Measurements from ENCODE around the gene TRIM26. TPM values are rescaled to one million over a fixed set of nuclear protein-coding genes. Genes with fewer than 3 reads are reported as not detected.

Gene TRIM26
- total and polyA plus RNA-seq, 2 donors (not counting 3 experiments of a cell fraction or from before 2014, with no cell fraction given) = 30.4 to 34.5 TPM

DNA sequence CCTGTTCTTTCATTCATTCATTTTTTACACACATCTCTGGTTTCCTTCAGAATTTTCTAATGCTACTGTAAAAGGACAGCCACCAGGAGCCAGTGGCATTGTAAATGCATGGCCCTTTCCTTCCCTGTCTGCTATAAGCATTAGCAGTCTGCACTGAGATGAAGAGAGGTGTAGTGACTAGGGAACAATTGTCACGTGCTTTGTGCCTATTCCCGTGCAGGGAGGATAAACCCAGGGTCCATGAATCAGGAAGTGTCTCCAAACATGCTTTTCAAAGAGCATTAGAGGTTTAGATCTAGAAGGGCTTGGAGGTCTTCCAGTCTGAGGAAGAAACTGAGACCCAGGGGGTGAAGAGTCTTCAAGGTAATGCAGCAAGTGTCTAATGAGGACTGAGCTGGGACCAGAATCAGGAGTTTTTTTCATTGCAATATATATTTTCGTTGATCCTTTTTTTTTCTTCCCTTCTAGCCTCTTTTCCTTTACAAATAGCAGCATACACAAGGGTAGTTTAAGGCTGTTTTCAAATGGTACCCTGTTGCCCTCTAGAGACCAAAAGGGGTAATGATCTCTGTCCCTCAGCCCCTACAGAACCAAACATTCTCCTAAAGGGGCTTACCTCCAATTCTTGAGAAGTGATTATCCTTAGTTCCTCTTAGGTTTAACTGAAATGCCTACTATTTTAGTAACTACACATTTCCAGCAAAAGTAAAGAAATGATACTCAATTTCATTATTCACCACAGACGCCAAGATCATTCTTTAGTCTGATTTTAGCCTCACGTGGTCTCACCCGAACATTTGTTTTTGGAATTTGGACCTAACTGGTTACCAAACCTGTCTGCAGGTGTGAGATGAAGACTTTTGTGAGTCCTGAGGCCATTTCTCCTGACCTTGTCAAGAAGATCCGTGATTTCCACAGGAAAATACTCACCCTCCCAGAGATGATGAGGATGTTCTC lies 43.3 kb downstream of the TRIM26 start:
- H3K27me3 ChIP-seq (ENCODE audit: control insufficient read depth in 2 of 2, insufficient read depth in 2 of 2, low read length in 2 of 2) = peaks cover 51 to 74% of the 10 kb centered on the region in 2 experiments
- no peaks in the 10 kb centered on the region for H3K36me3 ChIP-seq (ENCODE audit: control insufficient read depth in 2 of 2, extremely low read depth in 1 of 2, insufficient read depth in 2 of 2, low read length in 2 of 2)
- DNase-seq (ENCODE audit: low read depth, low spot score) (peak; percentile 66), FAIRE-seq (peak; percentile 52)
- no peaks in the 10 kb centered on the region for H4K20me1 ChIP-seq (replicated peaks; ENCODE audit: control insufficient read depth, extremely low read depth, insufficient read depth, low read length)
- no peaks in the 10 kb centered on the region for H3K9me1 ChIP-seq (replicated peaks; ENCODE audit: control insufficient read depth, extremely low read depth, insufficient read depth, low read length)
- H2AFZ ChIP-seq (ENCODE audit: low read depth, low read length) = no peak overlapping the region
- no peaks in the 10 kb centered on the region for H3K79me2 ChIP-seq (ENCODE audit: control insufficient read depth, insufficient read depth, low read length)
- ChIA-PET POLR2A (no interaction called here), CTCF (interaction anchor here (1.2 kb wide), 1 partner anchor 39 kb away, joined by 3 read pairs; no protein-coding TSS in a partner anchor)
- H3K4me1 ChIP-seq (ENCODE audit: control insufficient read depth, extremely low read depth, insufficient read depth, low read length) = no peaks in the 10 kb centered on the region
- H3K27ac ChIP-seq (ENCODE audit: insufficient read depth, low read depth, low read length) = no peak overlapping the region
- no peaks in the 10 kb centered on the region for H3K9me3 ChIP-seq (replicated peaks; ENCODE audit: control insufficient read depth, insufficient read depth, low read length)
- H3K4me3 ChIP-seq (replicated peaks in 1 of 3; ENCODE audit: insufficient read depth in 1 of 3, low read depth in 1 of 3, low read length in 3 of 3) = no peak overlapping the region
- intact Hi-C loops (cut with micrococcal nuclease) (loop anchor here (1.0 to 10.0 kb wide), 3 partner anchors 67 to 322 kb away; no protein-coding TSS in a partner anchor), dilution Hi-C loops (cut with MboI; ENCODE audit: extremely low pct_ligation_motif_present, low sequenced_read_pairs) (no loop called here)
- H3K9ac ChIP-seq (replicated peaks; ENCODE audit: extremely low read depth, insufficient read depth, low read length) = no peak overlapping the region
- H3K4me2 ChIP-seq (ENCODE audit: insufficient read depth, low read length) = no peak overlapping the region
- TF ChIP-seq JUN (IDR thresholded peaks at IDR 0.05; ENCODE audit: borderline replicate concordance, insufficient read depth, insufficient read length, low read depth) (no peak), EZH2 (IDR thresholded peaks at IDR 0.05; ENCODE audit: borderline replicate concordance, low read depth, low read length, severe bottlenecking) (peak; percentile 48)
- TF ChIP-seq, protein P1, sequence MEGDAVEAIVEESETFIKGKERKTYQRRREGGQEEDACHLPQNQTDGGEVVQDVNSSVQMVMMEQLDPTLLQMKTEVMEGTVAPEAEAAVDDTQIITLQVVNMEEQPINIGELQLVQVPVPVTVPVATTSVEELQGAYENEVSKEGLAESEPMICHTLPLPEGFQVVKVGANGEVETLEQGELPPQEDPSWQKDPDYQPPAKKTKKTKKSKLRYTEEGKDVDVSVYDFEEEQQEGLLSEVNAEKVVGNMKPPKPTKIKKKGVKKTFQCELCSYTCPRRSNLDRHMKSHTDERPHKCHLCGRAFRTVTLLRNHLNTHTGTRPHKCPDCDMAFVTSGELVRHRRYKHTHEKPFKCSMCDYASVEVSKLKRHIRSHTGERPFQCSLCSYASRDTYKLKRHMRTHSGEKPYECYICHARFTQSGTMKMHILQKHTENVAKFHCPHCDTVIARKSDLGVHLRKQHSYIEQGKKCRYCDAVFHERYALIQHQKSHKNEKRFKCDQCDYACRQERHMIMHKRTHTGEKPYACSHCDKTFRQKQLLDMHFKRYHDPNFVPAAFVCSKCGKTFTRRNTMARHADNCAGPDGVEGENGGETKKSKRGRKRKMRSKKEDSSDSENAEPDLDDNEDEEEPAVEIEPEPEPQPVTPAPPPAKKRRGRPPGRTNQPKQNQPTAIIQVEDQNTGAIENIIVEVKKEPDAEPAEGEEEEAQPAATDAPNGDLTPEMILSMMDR (IDR thresholded peaks at IDR 0.05; ENCODE audit: extremely low read depth in 1 of 2, insufficient read depth in 1 of 2, low read depth in 1 of 2, low read length in 2 of 2) = peak; percentile 57 to 74
- no TSS peak for BruUV-seq (replicated peaks)
